GM18502 (cell line): ENCODE results near the gene GALNT17.

Source experiments
- ATAC-seq: cut with Tn5 transposase; IDR thresholded peaks from one replicate; pipeline ENCODE4 v1.9.1; 2021; ENCODE audit warnings: mild to moderate bottlenecking; ENCODE audit not compliant: unreplicated experiment, poor library complexity

GALNT17 gene

GRCh38 chr7:71430246-71430645 lies 298.3 kb downstream of the GALNT17 start:
- ATAC-seq: no peak

DNA sequence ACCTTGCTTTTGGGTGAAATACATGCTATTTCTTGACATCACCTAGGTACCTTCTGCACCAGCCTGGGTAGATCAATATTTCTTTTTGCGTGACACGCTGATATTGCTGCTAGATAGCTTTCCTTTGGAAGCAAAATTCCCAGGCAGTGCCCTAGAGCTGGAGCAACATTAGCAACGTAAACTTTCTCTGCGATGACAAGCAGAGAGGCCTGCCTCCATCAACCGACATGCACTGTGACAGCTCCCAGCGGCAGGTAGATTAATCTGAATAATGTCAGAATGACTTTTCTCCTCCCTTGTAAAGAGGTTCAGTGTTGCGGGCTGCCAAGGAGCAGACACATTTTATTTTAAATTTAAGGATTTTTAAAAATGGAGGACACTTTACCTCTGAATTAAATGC lies 307.4 kb downstream of the GALNT17 start:
- no peak for ATAC-seq

- ATAC-seq: no peak
Measured at GRCh38 chr7:71442492-71443190, 310.7 kb downstream of the GALNT17 start.

DNA sequence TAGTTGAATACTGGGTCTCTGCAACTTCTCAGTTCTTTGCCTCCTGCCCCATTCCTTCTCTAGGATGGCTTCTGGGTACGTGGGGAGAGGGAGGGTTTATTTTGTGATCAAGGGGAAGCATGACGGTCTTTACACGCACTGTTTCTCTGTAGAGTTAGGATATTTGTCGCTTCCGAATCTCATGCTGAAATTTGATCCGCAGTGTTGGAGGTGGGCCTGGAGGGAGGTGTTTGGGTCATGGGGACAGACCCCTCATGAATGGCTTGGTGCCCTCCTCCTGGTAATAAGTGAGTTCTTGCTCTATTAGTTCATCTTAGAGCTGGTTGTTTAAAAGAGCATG lies 311.2 kb downstream of the GALNT17 start:
- no peak for ATAC-seq

DNA sequence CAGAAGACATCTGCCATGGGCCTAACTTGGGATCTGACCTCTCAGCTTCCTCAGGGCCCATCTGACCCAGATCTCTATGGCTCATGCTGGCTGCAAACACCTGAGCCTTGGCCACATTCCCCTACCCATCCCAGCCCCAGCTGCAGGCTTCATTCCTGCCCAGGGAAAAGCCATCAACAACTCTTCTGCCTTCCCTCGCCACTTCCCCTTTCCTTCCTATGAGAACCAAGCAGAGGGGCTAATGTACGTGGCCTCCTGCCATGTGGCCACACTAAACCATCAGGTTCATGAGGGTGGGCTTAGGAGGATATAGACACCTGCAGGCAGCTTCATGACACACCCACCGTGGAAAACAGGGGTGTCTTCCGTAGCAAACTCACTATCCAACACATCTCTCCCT lies 312.2 kb downstream of the GALNT17 start:
- ATAC-seq: no peak

DNA sequence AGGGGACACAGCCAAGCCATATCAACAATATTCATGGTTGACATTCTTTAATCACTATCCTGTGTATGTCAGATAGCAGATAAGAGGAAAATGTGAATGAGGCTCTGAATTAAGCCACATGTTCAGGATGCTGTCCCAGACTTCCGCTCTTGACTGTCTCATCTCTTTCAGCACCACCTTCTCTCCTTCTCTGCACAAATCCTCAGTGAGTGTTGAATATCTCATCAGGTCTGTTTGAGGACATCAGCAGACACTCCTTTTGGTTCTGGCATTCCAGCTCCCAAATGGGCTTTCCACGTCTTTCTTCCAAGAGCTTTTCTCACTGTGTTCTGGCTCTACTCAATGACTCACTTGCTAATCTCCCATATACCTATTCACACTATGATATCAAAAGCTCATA lies 321.7 kb downstream of the GALNT17 start:
- no peak for ATAC-seq

DNA sequence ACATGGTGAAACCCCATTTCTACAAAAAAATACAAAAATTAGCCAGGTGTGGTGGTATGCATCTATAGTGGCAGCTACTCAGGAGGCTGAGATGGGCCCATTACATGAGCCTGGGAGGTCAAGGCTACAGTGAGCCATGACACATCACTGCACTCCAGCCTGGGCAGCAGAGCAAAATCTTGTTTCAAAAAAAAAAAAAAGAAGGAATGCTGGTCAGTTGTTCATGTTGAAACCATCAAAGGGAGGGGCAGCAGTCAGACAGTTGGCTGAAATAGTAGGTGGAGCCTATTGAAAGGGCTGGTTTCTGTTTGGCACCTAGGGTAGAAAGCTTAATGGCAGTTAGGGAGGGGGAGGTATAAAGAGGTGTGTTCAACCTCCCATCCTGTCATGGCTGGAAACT lies 323.0 kb downstream of the GALNT17 start:
- no peak for ATAC-seq

DNA sequence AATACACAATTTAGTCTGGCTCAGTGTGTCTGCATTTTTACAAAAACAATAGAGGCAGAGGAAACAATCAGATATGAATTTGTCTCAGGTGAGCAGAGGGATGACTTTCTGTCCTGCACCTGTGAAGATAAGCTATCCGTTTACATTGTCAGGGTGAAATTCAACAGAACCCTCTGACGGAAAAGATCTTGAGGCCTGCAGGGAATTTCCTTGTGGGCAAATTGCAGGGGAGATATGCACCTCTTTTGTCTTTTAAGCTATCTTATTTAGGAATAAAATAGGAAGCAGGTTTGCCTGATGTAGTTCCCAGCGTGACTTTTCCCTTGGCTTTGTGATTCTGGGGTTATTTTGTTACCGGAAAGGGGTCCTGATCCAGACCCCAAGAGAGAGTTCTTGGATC lies 325.1 kb downstream of the GALNT17 start:
- ATAC-seq: no peak

DNA sequence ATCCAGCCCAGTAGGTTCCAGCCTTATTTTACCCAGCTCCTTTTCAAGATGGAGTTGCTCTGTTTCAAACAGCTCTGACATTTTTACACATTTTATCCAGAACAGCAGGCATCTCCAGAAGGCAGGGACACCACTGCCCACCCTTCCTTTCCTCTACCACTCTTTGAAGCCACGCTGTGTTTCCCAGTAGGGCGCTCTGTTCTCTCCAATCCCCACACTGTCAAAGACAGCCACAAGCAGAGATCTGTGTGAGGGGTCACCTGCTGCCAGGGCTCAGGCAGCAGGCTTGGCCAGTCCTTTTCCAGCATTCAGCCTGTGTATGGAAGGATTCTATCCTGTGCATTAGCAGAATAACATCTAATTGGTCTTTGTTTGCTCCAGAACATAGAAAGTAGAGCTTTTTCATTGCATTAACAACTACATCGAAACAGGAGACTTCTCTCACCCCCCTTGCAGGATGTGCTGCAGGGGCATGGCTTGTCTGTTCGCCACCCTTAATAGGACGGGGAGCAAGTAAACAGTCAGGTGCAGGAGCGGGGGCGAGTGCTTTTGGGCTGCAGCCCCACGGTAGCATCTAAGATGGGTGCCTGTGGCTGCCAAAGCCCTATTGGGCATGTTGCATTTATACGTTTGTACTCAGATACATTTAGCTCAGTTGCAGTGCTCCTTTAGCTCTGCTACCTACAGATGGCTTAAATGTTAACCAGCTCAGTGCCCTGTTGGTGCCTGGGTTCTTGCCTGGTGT lies 326.1 kb downstream of the GALNT17 start:
- no peak for ATAC-seq

- ATAC-seq: no peak
Measured at GRCh38 chr7:71459132-71459531, 327.2 kb downstream of the GALNT17 start.

DNA sequence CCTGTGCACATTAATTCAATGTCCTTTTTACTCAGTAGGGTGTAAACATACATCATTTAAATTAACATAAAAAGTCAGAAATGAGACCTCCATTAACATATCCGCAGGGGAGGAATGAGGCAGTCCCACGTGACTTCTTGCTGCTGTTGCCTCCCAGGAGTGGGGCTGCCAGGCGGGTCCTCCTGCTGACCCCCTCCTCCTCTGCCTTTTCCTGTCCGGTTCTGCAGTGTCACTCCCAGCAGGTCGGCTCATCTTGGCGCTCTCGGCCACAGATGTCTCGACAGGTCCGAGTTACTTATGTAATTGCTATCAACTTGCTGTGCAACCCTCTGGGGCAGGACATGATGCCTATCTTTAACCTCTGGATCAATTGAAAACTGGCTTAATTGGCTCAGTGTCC lies 329.6 kb downstream of the GALNT17 start:
- no peak for ATAC-seq

GRCh38 chr7:71465741-71466189 lies 333.8 kb downstream of the GALNT17 start:
- ATAC-seq: no peak

GRCh38 chr7:71466448-71467145 lies 334.7 kb downstream of the GALNT17 start:
- ATAC-seq: no peak

DNA sequence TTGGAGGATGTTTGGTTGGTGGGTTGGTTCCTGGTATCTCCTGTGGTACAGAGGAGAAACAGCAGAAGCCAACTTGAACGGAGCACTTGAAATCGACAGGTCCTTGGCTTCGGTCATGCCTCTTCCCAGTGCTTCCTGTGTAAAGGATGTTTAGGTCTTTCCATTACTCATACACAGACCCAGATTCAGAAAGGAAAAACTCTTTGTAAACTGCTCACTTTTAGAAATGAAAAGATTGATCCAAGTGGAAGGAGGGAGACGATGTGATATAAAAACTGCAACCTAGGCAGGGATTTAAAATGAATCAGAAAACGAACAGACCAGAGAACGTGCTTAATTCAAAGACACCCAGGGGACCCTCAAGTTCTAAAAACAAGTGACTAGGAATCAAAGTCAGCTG lies 338.4 kb downstream of the GALNT17 start:
- ATAC-seq: no peak

GRCh38 chr7:71470830-71471229 lies 338.9 kb downstream of the GALNT17 start:
- ATAC-seq: no peak

GRCh38 chr7:71472962-71473361 lies 341.0 kb downstream of the GALNT17 start:
- ATAC-seq: no peak

DNA sequence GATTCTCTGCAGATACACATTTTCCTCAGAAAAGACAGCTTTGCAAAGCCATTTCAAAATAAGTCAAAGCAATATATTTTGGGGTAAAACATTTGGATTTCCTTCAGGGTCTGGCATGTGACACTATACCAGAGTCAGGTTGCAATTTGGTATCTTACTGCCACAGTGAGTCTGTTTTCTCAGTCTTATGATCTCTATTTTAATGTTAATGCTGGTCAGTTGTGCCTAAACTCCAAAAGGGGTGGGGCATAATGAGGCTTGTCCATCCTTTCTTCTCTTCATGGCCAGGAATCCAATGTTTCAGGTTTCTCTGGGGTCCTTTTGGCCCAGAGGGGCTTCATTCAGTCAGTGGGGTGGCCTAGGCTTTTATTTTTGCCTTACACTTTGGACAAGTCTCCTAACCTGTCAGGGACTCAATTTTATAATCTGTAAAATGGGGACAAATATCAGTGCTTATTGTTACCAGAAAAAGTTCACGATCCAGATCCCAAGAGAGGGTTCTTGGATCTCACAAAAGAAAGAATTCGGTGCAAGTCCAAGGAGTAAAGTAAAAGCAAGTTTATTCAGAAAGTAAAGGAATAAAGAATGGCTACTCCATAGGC lies 341.5 kb downstream of the GALNT17 start:
- ATAC-seq: no peak

- ATAC-seq: no peak
Measured at GRCh38 chr7:71477441-71477840, 345.5 kb downstream of the GALNT17 start.

- ATAC-seq: no peak
Measured at GRCh38 chr7:71479231-71479630, 347.3 kb downstream of the GALNT17 start.

GRCh38 chr7:71480791-71481190 lies 348.8 kb downstream of the GALNT17 start:
- ATAC-seq: no peak

DNA sequence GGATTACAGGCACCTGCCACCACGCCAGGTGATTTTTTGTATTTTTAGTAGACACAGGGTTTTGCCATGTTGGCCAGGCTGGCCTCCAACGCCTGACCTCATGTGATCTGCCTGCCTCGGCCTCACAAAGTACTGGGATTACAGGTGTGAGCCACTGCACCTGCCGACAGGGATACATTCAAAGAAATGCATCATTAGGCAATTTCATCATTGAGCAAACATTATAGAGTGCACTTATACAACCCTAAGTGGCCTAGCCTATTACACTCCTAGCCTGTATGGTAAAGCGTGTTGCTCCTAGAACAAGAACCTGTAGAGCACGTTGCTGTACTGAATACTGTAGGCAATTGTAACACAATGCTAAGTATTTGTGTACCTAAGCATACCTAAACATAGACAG lies 350.3 kb downstream of the GALNT17 start:
- no peak for ATAC-seq
